OCI-LY1 (cell line): ENCODE measurements around the gene MPP7.

Experiments used
- CTCF ChIP-seq: fragments of 200-600 bp; sonication (generic), shearing (Covaris generic); IDR thresholded peaks from 2 replicates; pipeline ENCODE4 v1.5.1; 2017; ENCODE audit warnings: mild to moderate bottlenecking, antibody characterized with exemption, low read length, moderate library complexity, mixed read lengths
- EZH2 ChIP-seq: fragments of 200-600 bp; sonication (generic), shearing (Covaris generic); IDR thresholded peaks from 2 replicates; pipeline ENCODE4 v1.8.0; 2017; ENCODE audit warnings: borderline replicate concordance, mixed run types, mild to moderate bottlenecking, antibody characterized with exemption, low read length, moderate library complexity, mixed read lengths

GRCh38 chr10:28296023-28296422, 6.8 kb downstream of the MPP7 start:
- TF ChIP-seq CTCF (no peak), EZH2 (no peak)
